ENCODE measurements around the gene FBXW11. TPM values are rescaled to one million over a fixed set of nuclear protein-coding genes. Genes with fewer than 3 reads are reported as not detected.

The FBXW11 gene
- total and polyA plus RNA-seq, 12 donors: 6.8 to 89.0 (median 60.3) TPM

- Histone ChIP-seq H3K4me1 (replicated peaks in 1 of 2) (no peaks in the 10 kb centered on the region), H3K9me3 (replicated peaks in 1 of 3) (no peaks in the 10 kb centered on the region), H3K27me3 (no peaks in the 10 kb centered on the region), H3K4me3 (no peak overlapping the region), H3K36me3 (replicated peaks in 1 of 2) (no peaks in the 10 kb centered on the region), H3K27ac (no peak overlapping the region)
- no peak for TF ChIP-seq POLR2A (IDR thresholded peaks at IDR 0.05)
- TF ChIP-seq, protein P1, sequence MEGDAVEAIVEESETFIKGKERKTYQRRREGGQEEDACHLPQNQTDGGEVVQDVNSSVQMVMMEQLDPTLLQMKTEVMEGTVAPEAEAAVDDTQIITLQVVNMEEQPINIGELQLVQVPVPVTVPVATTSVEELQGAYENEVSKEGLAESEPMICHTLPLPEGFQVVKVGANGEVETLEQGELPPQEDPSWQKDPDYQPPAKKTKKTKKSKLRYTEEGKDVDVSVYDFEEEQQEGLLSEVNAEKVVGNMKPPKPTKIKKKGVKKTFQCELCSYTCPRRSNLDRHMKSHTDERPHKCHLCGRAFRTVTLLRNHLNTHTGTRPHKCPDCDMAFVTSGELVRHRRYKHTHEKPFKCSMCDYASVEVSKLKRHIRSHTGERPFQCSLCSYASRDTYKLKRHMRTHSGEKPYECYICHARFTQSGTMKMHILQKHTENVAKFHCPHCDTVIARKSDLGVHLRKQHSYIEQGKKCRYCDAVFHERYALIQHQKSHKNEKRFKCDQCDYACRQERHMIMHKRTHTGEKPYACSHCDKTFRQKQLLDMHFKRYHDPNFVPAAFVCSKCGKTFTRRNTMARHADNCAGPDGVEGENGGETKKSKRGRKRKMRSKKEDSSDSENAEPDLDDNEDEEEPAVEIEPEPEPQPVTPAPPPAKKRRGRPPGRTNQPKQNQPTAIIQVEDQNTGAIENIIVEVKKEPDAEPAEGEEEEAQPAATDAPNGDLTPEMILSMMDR (IDR thresholded peaks at IDR 0.05): no peak
- no peak for DNase-seq
- intact Hi-C loops (cut with DNase I): no loop called here
- WGBS, 4 donors: 78 to 90% (median 84%) methylated on average over 7 of the region's 7 CpGs
Observed at GRCh38 chr5:171813813-171814490, 192.5 kb downstream of the FBXW11 start.

- no peak overlapping the region for H3K4me3 ChIP-seq
- WGBS, 4 donors: 79 to 90% (median 83%) methylated on average over 4 of the region's 4 CpGs
- no peaks in the 10 kb centered on the region for H3K27me3 ChIP-seq
- H3K36me3 ChIP-seq (replicated peaks in 1 of 2): no peaks in the 10 kb centered on the region
- intact Hi-C loops (cut with DNase I): no loop called here
- DNase-seq: no peak
- no peak overlapping the region for H3K27ac ChIP-seq
- H3K4me1 ChIP-seq (replicated peaks in 1 of 2): no peaks in the 10 kb centered on the region
- TF ChIP-seq, protein P1 (IDR thresholded peaks at IDR 0.05): no peak
- no peak for TF ChIP-seq POLR2A (IDR thresholded peaks at IDR 0.05)
- H3K9me3 ChIP-seq (replicated peaks in 1 of 3): no peaks in the 10 kb centered on the region
Observed at GRCh38 chr5:171813270-171813669, 193.2 kb downstream of the FBXW11 start.

Other genes with a start within 250 kb of the FBXW11 start
- not detected for gene SMIM23, start 220.8 kb downstream of the FBXW11 start, total RNA-seq
- gene SMIM23, start 220.8 kb downstream of the FBXW11 start, polyA plus RNA-seq: not detected
- 10 to 100 TPM in 8 of 9 donors, 1 to 10 TPM in 1; 6.6 to 39.1 (median 24.2) TPM for gene STK10, start 181.6 kb upstream of the FBXW11 start, total RNA-seq
- 10 to 100 TPM in 2 of 3 donors, 1 to 10 TPM in 1; 5.5 to 17.1 (median 12.9) TPM for gene STK10, start 181.6 kb upstream of the FBXW11 start, polyA plus RNA-seq
- not detected for gene EFCAB9, start 187.5 kb upstream of the FBXW11 start, total RNA-seq
- not detected for gene EFCAB9, start 187.5 kb upstream of the FBXW11 start, polyA plus RNA-seq

Data from adrenal gland (tissue), 12 donors.